IPS-20b (cell line): Measurements from ENCODE around the gene PFKFB4.

Experiments used
- H3K27ac ChIP-seq: one replicate; pipeline ENCODE4 v1.5.1; 2013; ENCODE audit warnings: low read length
- H3K27me3 ChIP-seq: 2 replicates; pipeline ENCODE4 v1.6.1; 2013; ENCODE audit warnings: mild to moderate bottlenecking, low read length, inconsistent platforms; ENCODE audit not compliant: insufficient read depth
- H3K36me3 ChIP-seq: 2 replicates; pipeline ENCODE4 v1.6.1; 2013; ENCODE audit warnings: low read depth, mild to moderate bottlenecking, inconsistent platforms, low read length, moderate library complexity; ENCODE audit not compliant: insufficient read depth
- H3K4me1 ChIP-seq: 2 replicates; pipeline ENCODE4 v1.6.1; 2013; ENCODE audit warnings: mild to moderate bottlenecking, control low read depth, inconsistent platforms, low read length, moderate library complexity; ENCODE audit not compliant: insufficient read depth
- H3K4me3 ChIP-seq: 2 replicates; pipeline ENCODE4 v1.5.1; 2013; ENCODE audit warnings: mild to moderate bottlenecking, low read length, inconsistent platforms
- H3K9ac ChIP-seq: 2 replicates; pipeline ENCODE4 v1.6.1; 2013; ENCODE audit warnings: low read depth, mild to moderate bottlenecking, inconsistent platforms, low read length, moderate library complexity
- H3K9me3 ChIP-seq: 2 replicates; pipeline ENCODE4 v1.6.1; 2013; ENCODE audit warnings: mild to moderate bottlenecking, low read depth, low read length, inconsistent platforms; ENCODE audit not compliant: insufficient read depth

Gene PFKFB4

GRCh38 chr3:48576647-48577046, 20.0 kb upstream of the PFKFB4 start:
- no peak overlapping the region for H3K27ac ChIP-seq
- no peaks in the 10 kb centered on the region for H3K4me1 ChIP-seq
- peaks cover 5% of the 10 kb centered on the region; the same call in 1 of the 2 replicates for H3K36me3 ChIP-seq
- no peak overlapping the region for H3K9ac ChIP-seq
- no peak overlapping the region for H3K4me3 ChIP-seq
- no peaks in the 10 kb centered on the region for H3K27me3 ChIP-seq
- H3K9me3 ChIP-seq = no peaks in the 10 kb centered on the region

GRCh38 chr3:48575366-48575765, 18.8 kb upstream of the PFKFB4 start:
- peaks cover 5% of the 10 kb centered on the region; the same call in 1 of the 2 replicates for H3K36me3 ChIP-seq
- no peaks in the 10 kb centered on the region for H3K4me1 ChIP-seq
- no peak overlapping the region for H3K4me3 ChIP-seq
- no peaks in the 10 kb centered on the region for H3K9me3 ChIP-seq
- no peaks in the 10 kb centered on the region for H3K27me3 ChIP-seq
- no peak overlapping the region for H3K27ac ChIP-seq
- no peak overlapping the region for H3K9ac ChIP-seq

GRCh38 chr3:48573973-48574585, 17.5 kb upstream of the PFKFB4 start:
- H3K36me3 ChIP-seq = peaks cover 5% of the 10 kb centered on the region; the same call in 1 of the 2 replicates
- no peaks in the 10 kb centered on the region for H3K4me1 ChIP-seq
- no peaks in the 10 kb centered on the region for H3K9me3 ChIP-seq
- no peak overlapping the region for H3K9ac ChIP-seq
- no peak overlapping the region for H3K4me3 ChIP-seq
- no peak overlapping the region for H3K27ac ChIP-seq
- H3K27me3 ChIP-seq = no peaks in the 10 kb centered on the region

- Histone ChIP-seq H3K4me1 (no peaks in the 10 kb centered on the region), H3K27me3 (no peaks in the 10 kb centered on the region), H3K9ac (no peak overlapping the region), H3K4me3 (no peak overlapping the region), H3K9me3 (no peaks in the 10 kb centered on the region), H3K27ac (no peak overlapping the region), H3K36me3 (peaks cover 5% of the 10 kb centered on the region; the same call in 1 of the 2 replicates)
These were observed 15.9 kb upstream of the PFKFB4 start for GRCh38 chr3:48572517-48572916.

GRCh38 chr3:48571938-48572337, 15.3 kb upstream of the PFKFB4 start:
- Histone ChIP-seq H3K27me3 (no peaks in the 10 kb centered on the region), H3K27ac (no peak overlapping the region), H3K4me1 (no peaks in the 10 kb centered on the region)

GRCh38 chr3:48569808-48570450, 13.3 kb upstream of the PFKFB4 start:
- Histone ChIP-seq H3K4me1 (no peaks in the 10 kb centered on the region), H3K27me3 (no peaks in the 10 kb centered on the region), H3K4me3 (no peak overlapping the region), H3K27ac (no peak overlapping the region), H3K36me3 (no peaks in the 10 kb centered on the region), H3K9me3 (no peaks in the 10 kb centered on the region), H3K9ac (no peak overlapping the region)

More at GRCh38 chr3:48571938-48572337, 15.3 kb upstream of the PFKFB4 start:
- Histone ChIP-seq H3K9me3 (no peaks in the 10 kb centered on the region), H3K36me3 (no peaks in the 10 kb centered on the region), H3K9ac (no peak overlapping the region), H3K4me3 (no peak overlapping the region)

- Histone ChIP-seq H3K27ac (no peak overlapping the region), H3K9ac (no peak overlapping the region; the same call in 1 of the 2 replicates), H3K4me1 (no peaks in the 10 kb centered on the region), H3K9me3 (no peaks in the 10 kb centered on the region), H3K36me3 (no peaks in the 10 kb centered on the region), H3K4me3 (no peak overlapping the region), H3K27me3 (no peaks in the 10 kb centered on the region)
These were observed 12.8 kb upstream of the PFKFB4 start for GRCh38 chr3:48569400-48569799.

GRCh38 chr3:48568476-48568875, 11.9 kb upstream of the PFKFB4 start:
- Histone ChIP-seq H3K36me3 (no peaks in the 10 kb centered on the region), H3K4me1 (peaks cover under 1% of the 10 kb centered on the region; the same call in 1 of the 2 replicates), H3K4me3 (no peak overlapping the region), H3K27ac (no peak overlapping the region), H3K27me3 (no peaks in the 10 kb centered on the region), H3K9me3 (no peaks in the 10 kb centered on the region), H3K9ac (no peak overlapping the region)

- Histone ChIP-seq H3K27me3 (no peaks in the 10 kb centered on the region), H3K4me3 (no peak overlapping the region), H3K9ac (no peak overlapping the region), H3K4me1 (peaks cover 6% of the 10 kb centered on the region; the same call in 1 of the 2 replicates), H3K27ac (no peak overlapping the region), H3K9me3 (no peaks in the 10 kb centered on the region), H3K36me3 (no peaks in the 10 kb centered on the region)
These were observed 10.9 kb upstream of the PFKFB4 start for GRCh38 chr3:48567500-48567899.

GRCh38 chr3:48567090-48567489, 10.5 kb upstream of the PFKFB4 start:
- no peak overlapping the region for H3K9ac ChIP-seq
- no peaks in the 10 kb centered on the region for H3K9me3 ChIP-seq
- H3K4me1 ChIP-seq = peaks cover 6% of the 10 kb centered on the region; the same call in 1 of the 2 replicates
- no peaks in the 10 kb centered on the region for H3K27me3 ChIP-seq
- H3K36me3 ChIP-seq = no peaks in the 10 kb centered on the region
- H3K27ac ChIP-seq = no peak overlapping the region
- no peak overlapping the region for H3K4me3 ChIP-seq

- Histone ChIP-seq H3K27me3 (no peaks in the 10 kb centered on the region), H3K9ac (no peak overlapping the region), H3K36me3 (no peaks in the 10 kb centered on the region), H3K4me3 (no peak overlapping the region), H3K4me1 (peaks cover 6% of the 10 kb centered on the region; the same call in 1 of the 2 replicates), H3K27ac (no peak overlapping the region), H3K9me3 (no peaks in the 10 kb centered on the region)
These were observed 9.8 kb upstream of the PFKFB4 start for GRCh38 chr3:48566401-48566760.
